ENCODE results near the gene RORC. TPM values are rescaled to one million over a fixed set of nuclear protein-coding genes. Genes with fewer than 3 reads are reported as not detected.

The RORC gene
- total and polyA plus RNA-seq, 8 donors = 11.9 to 36.7 (median 23.1) TPM

- H3K27me3 ChIP-seq = no peaks in the 10 kb centered on the region
- 52 to 58% methylated on average over 3 of the region's 3 CpGs for WGBS, 2 donors
Observed at GRCh38 chr1:151849126-151849525, 17.5 kb upstream of the RORC start.

DNA sequence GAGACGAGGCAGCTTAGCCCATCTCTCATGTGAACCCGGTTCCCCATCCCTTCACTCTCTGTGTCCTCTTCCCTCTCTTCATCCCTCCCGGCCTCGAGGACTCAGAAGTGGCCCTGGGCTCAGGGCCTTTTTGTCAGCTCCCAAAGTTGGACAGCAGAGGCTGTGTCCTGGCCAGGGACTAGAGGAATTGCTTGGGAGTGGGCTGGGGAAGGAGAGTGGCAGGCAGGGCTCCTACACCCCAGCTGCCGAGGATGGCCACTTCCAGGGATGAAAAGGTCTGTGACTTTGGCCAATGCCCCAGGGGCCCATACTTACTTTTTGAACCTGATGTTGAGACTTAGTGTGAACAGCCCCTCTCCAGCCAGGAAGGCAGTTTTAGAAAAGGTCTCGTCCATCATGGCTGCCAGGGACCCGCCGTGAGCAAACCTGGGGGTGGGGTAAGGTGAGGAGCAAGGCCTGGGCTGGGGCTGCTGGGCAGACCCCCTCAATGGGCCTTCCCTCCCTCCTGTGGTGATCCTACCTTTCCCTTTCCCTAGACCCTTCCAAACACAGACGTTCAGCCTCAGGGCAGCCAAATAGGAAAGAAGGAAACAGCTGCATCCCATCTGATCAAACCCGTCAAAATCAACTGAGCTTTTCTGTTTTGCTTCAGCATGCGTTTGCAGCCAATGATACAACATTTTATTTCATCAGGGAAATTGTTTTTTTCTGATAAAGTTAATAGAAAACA lies 16.4 kb upstream of the RORC start:
- H3K4me3 ChIP-seq = no peak overlapping the region
- 65 to 74% methylated on average over 11 of the region's 11 CpGs for WGBS, 2 donors
- no peaks in the 10 kb centered on the region for H3K27me3 ChIP-seq
- no peak overlapping the region for H3K27ac ChIP-seq
- no peak for DNase-seq
- TF ChIP-seq, protein P1, sequence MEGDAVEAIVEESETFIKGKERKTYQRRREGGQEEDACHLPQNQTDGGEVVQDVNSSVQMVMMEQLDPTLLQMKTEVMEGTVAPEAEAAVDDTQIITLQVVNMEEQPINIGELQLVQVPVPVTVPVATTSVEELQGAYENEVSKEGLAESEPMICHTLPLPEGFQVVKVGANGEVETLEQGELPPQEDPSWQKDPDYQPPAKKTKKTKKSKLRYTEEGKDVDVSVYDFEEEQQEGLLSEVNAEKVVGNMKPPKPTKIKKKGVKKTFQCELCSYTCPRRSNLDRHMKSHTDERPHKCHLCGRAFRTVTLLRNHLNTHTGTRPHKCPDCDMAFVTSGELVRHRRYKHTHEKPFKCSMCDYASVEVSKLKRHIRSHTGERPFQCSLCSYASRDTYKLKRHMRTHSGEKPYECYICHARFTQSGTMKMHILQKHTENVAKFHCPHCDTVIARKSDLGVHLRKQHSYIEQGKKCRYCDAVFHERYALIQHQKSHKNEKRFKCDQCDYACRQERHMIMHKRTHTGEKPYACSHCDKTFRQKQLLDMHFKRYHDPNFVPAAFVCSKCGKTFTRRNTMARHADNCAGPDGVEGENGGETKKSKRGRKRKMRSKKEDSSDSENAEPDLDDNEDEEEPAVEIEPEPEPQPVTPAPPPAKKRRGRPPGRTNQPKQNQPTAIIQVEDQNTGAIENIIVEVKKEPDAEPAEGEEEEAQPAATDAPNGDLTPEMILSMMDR (IDR thresholded peaks at IDR 0.05) = no peak
- ATAC-seq = no peak
- no peaks in the 10 kb centered on the region for H3K36me3 ChIP-seq
- peaks cover 0 to 5% (median 0%) of the 10 kb centered on the region in 3 donors for H3K4me1 ChIP-seq
- no peaks in the 10 kb centered on the region for H3K9me3 ChIP-seq
- FAIRE-seq = no peak
- intact Hi-C loops (cut with DNase I) = no loop called here

More at GRCh38 chr1:151849126-151849525, 17.5 kb upstream of the RORC start:
- TF ChIP-seq, protein P1 (IDR thresholded peaks at IDR 0.05) = no peak
- ATAC-seq (no peak), FAIRE-seq (no peak), DNase-seq (no peak)
- Histone ChIP-seq H3K4me3 (no peak overlapping the region), H3K36me3 (no peaks in the 10 kb centered on the region), H3K9me3 (no peaks in the 10 kb centered on the region), H3K4me1 (peaks cover 0 to 5% (median 0%) of the 10 kb centered on the region in 3 donors), H3K27ac (no peak overlapping the region)
- intact Hi-C loops (cut with DNase I) = no loop called here

- TF ChIP-seq, protein P1 (IDR thresholded peaks at IDR 0.05) = no peak
- H3K36me3 ChIP-seq = no peaks in the 10 kb centered on the region
- no peak for DNase-seq
- peaks cover 0 to 5% (median 0%) of the 10 kb centered on the region in 3 donors for H3K4me1 ChIP-seq
- no peak overlapping the region for H3K4me3 ChIP-seq
- no peaks in the 10 kb centered on the region for H3K9me3 ChIP-seq
- H3K27ac ChIP-seq = no peak overlapping the region
- no peak for FAIRE-seq
- no peaks in the 10 kb centered on the region for H3K27me3 ChIP-seq
- ATAC-seq = no peak
- WGBS, 2 donors = 88 to 89% methylated on average over 8 of the region's 8 CpGs
- intact Hi-C loops (cut with DNase I) = no loop called here
Observed at GRCh38 chr1:151846686-151847237, 15.2 kb upstream of the RORC start.

GRCh38 chr1:151846062-151846568 lies 14.5 kb upstream of the RORC start:
- no peaks in the 10 kb centered on the region for H3K9me3 ChIP-seq
- H3K27ac ChIP-seq = peak overlapping the region in 1 of 4 donors; percentile 16
- peak; percentile 60 to 82 (median 72) for ATAC-seq
- DNase-seq = no peak
- TF ChIP-seq, protein P1 (IDR thresholded peaks at IDR 0.05) = no peak
- no peaks in the 10 kb centered on the region for H3K36me3 ChIP-seq
- intact Hi-C loops (cut with DNase I) = no loop called here
- WGBS, 2 donors = 17 to 18% methylated on average over 6 of the region's 6 CpGs
- H3K4me3 ChIP-seq = no peak overlapping the region
- no peak for FAIRE-seq
- H3K27me3 ChIP-seq = no peaks in the 10 kb centered on the region
- peaks cover 0 to 6% (median 5%) of the 10 kb centered on the region in 3 donors for H3K4me1 ChIP-seq

GRCh38 chr1:151843398-151843797 lies 11.8 kb upstream of the RORC start:
- WGBS, 2 donors = 82 to 86% methylated on average over 2 of the region's 2 CpGs
- H3K36me3 ChIP-seq = no peaks in the 10 kb centered on the region
- H3K4me3 ChIP-seq = no peak overlapping the region
- peaks cover 12 to 21% (median 17%) of the 10 kb centered on the region in 3 donors for H3K4me1 ChIP-seq
- DNase-seq = no peak
- TF ChIP-seq, protein P1 (IDR thresholded peaks at IDR 0.05) = no peak
- no peak for FAIRE-seq
- H3K27me3 ChIP-seq = no peaks in the 10 kb centered on the region
- intact Hi-C loops (cut with DNase I) = no loop called here
- no peak overlapping the region for H3K27ac ChIP-seq
- no peak for ATAC-seq
- no peaks in the 10 kb centered on the region for H3K9me3 ChIP-seq

Data from pancreas (tissue), 10 donors.